ENCODE results near the gene PDGFRA.

DNA sequence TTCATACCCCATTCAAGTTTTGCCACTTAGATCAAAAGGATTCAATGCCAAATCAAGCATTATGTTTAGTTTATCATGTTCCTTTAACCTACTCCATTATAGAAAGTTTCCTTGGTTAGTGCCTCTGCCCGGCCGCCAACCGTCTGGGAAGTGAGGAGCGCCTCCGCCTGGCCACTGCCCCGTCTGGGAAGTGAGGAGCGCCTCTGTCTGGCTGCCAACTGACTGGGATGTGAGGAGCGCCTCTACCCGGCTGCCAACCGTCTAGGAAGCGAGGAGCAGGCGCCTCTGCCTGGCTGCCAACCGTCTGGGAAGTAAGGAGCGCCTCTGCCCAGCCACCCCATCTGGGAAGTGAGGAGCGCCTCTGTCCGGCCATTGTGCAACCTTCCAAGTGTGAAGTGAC, 36.3 kb upstream of the PDGFRA start:
- TF ChIP-seq, protein P1, sequence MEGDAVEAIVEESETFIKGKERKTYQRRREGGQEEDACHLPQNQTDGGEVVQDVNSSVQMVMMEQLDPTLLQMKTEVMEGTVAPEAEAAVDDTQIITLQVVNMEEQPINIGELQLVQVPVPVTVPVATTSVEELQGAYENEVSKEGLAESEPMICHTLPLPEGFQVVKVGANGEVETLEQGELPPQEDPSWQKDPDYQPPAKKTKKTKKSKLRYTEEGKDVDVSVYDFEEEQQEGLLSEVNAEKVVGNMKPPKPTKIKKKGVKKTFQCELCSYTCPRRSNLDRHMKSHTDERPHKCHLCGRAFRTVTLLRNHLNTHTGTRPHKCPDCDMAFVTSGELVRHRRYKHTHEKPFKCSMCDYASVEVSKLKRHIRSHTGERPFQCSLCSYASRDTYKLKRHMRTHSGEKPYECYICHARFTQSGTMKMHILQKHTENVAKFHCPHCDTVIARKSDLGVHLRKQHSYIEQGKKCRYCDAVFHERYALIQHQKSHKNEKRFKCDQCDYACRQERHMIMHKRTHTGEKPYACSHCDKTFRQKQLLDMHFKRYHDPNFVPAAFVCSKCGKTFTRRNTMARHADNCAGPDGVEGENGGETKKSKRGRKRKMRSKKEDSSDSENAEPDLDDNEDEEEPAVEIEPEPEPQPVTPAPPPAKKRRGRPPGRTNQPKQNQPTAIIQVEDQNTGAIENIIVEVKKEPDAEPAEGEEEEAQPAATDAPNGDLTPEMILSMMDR (IDR thresholded peaks at IDR 0.05) = no peak
- no peak for TF ChIP-seq POLR2A (IDR thresholded peaks at IDR 0.05)
